ENCODE measurements around the gene B4GALT1.
A peak's percentile ranks its signal among the peaks of the same experiment; 100 is the strongest.
"Not testable (repeated sequence)": the region's sequence is repeated elsewhere in the genome, so short reads cannot be mapped to it uniquely, and the experiment has no call there.

Gene B4GALT1

GRCh38 chr9:33103501-33104281 lies 63.4 kb downstream of the B4GALT1 start:
- no peak overlapping the region for H3K4me3 ChIP-seq (ENCODE audit: low read length)
- DNase-seq (ENCODE audit: low read depth) = no peak

GRCh38 chr9:33102551-33103210 lies 64.5 kb downstream of the B4GALT1 start:
- TF ChIP-seq CTCF (IDR thresholded peaks at IDR 0.05; ENCODE audit: insufficient read depth, low read depth, low read length, missing control alignments) = no peak
- no peak for DNase-seq (ENCODE audit: low read depth)
- no peak overlapping the region for H3K4me3 ChIP-seq (ENCODE audit: low read length)

More at GRCh38 chr9:33103501-33104281, 63.4 kb downstream of the B4GALT1 start:
- no peak for TF ChIP-seq CTCF (IDR thresholded peaks at IDR 0.05; ENCODE audit: insufficient read depth, low read depth, low read length, missing control alignments)

GRCh38 chr9:33101104-33101951 lies 65.8 kb downstream of the B4GALT1 start:
- TF ChIP-seq CTCF (IDR thresholded peaks at IDR 0.05; ENCODE audit: insufficient read depth, low read depth, low read length, missing control alignments) = no peak
- peak; percentile 78 for DNase-seq (ENCODE audit: low read depth)

GRCh38 chr9:33099754-33100153 lies 67.4 kb downstream of the B4GALT1 start:
- H3K4me3 ChIP-seq (ENCODE audit: low read length) = no peak overlapping the region
- no peak for TF ChIP-seq CTCF (IDR thresholded peaks at IDR 0.05; ENCODE audit: insufficient read depth, low read depth, low read length, missing control alignments)
- DNase-seq (ENCODE audit: low read depth) = no peak

More at GRCh38 chr9:33101104-33101951, 65.8 kb downstream of the B4GALT1 start:
- no peak overlapping the region for H3K4me3 ChIP-seq (ENCODE audit: low read length)

GRCh38 chr9:33097192-33097591 lies 69.9 kb downstream of the B4GALT1 start:
- TF ChIP-seq CTCF (IDR thresholded peaks at IDR 0.05; ENCODE audit: insufficient read depth, low read depth, low read length, missing control alignments) = no peak
- no peak overlapping the region for H3K4me3 ChIP-seq (ENCODE audit: low read length)
- no peak for DNase-seq (ENCODE audit: low read depth)

GRCh38 chr9:33092634-33093033 lies 74.5 kb downstream of the B4GALT1 start:
- TF ChIP-seq CTCF (IDR thresholded peaks at IDR 0.05; ENCODE audit: insufficient read depth, low read depth, low read length, missing control alignments) = no peak
- no peak overlapping the region for H3K4me3 ChIP-seq (ENCODE audit: low read length)
- DNase-seq (ENCODE audit: low read depth) = no peak

GRCh38 chr9:33085672-33086071 lies 81.5 kb downstream of the B4GALT1 start:
- H3K4me3 ChIP-seq (ENCODE audit: low read length); DNase-seq (ENCODE audit: low read depth): not testable (repeated sequence)
